ENCODE results near the gene KRTAP10-1. TPM values are rescaled to one million over a fixed set of nuclear protein-coding genes. Genes with fewer than 3 reads are reported as not detected.

Gene KRTAP10-1
- polyA plus RNA-seq, 2 of the 4 experiments (the other 2 are of a cell fraction): not detected

GRCh38 chr21:44514218-44514520 is 25.8 kb downstream of the KRTAP10-1 start:
- TF ChIP-seq FOSB (CRISPR knock-in tag; IDR thresholded peaks at IDR 0.05) (no peak), CHD4 (IDR thresholded peaks at IDR 0.05; ENCODE audit: borderline replicate concordance) (no peak), SMC3 (IDR thresholded peaks at IDR 0.05) (no peak), USF2 (IDR thresholded peaks at IDR 0.05) (no peak), EHMT2 (IDR thresholded peaks at IDR 0.05; ENCODE audit: low read depth) (no peak), CTCF (IDR thresholded peaks at IDR 0.05) (no peak), PHF8 (IDR thresholded peaks at IDR 0.05; ENCODE audit: borderline replicate concordance, low read depth) (no peak), MAFK (IDR thresholded peaks at IDR 0.05; ENCODE audit: partially characterized antibody) (no peak), EP300 (IDR thresholded peaks at IDR 0.05) (no peak), HES2 (IDR thresholded peaks at IDR 0.05) (no peak), BCL3 (IDR thresholded peaks at IDR 0.05) (no peak), HEYL (CRISPR knock-in tag; IDR thresholded peaks at IDR 0.05) (no peak), CBX2 (IDR thresholded peaks at IDR 0.05; ENCODE audit: borderline replicate concordance, low read depth) (no peak), GATA3 (IDR thresholded peaks at IDR 0.05; ENCODE audit: borderline replicate concordance) (no peak)
- 91% methylated on average over 6 of the region's 7 CpGs for WGBS (ENCODE audit: missing lambda C conversion rate)
- FAIRE-seq (no peak), ATAC-seq (no peak), DNase-seq (ENCODE audit: low read depth in 1 of 2, low spot score in 1 of 2) (no peak)
- H3K4me1 ChIP-seq: no peaks in the 10 kb centered on the region
- no peak overlapping the region for H3K27ac ChIP-seq
- CTCF ChIA-PET: interaction anchor here (0.7 to 0.9 kb wide), 2 partner anchors 23 to 248 kb away, joined by 3 read pairs; no protein-coding TSS in a partner anchor
- no peak overlapping the region for H3K4me3 ChIP-seq
- POLR2A ChIA-PET: no interaction called here
- no peak overlapping the region for H3K4me2 ChIP-seq
- H3K9me3 ChIP-seq: no peaks in the 10 kb centered on the region

GRCh38 chr21:44513389-44514217 is 26.4 kb downstream of the KRTAP10-1 start:
- POLR2A ChIA-PET: no interaction called here
- DNase-seq (ENCODE audit: low read depth in 1 of 2, low spot score in 1 of 2): no peak
- TF ChIP-seq EHF (CRISPR knock-in tag; IDR thresholded peaks at IDR 0.05) (no peak), FOXS1 (CRISPR knock-in tag; IDR thresholded peaks at IDR 0.05) (no peak), REST (IDR thresholded peaks at IDR 0.05) (no peak), PBX3 (IDR thresholded peaks at IDR 0.05) (no peak), PHF8 (IDR thresholded peaks at IDR 0.05; ENCODE audit: borderline replicate concordance, low read depth) (no peak), ZNF302 (CRISPR knock-in tag; IDR thresholded peaks at IDR 0.05) (no peak), CBX8 (IDR thresholded peaks at IDR 0.05) (no peak), HEYL (CRISPR knock-in tag; IDR thresholded peaks at IDR 0.05) (no peak), JUN (IDR thresholded peaks at IDR 0.05) (no peak), ATOH8 (CRISPR knock-in tag; IDR thresholded peaks at IDR 0.05; ENCODE audit: low read depth) (no peak), CBX2 (IDR thresholded peaks at IDR 0.05; ENCODE audit: borderline replicate concordance, low read depth) (no peak), CTCF (IDR thresholded peaks at IDR 0.05) (no peak), FOSL2 (IDR thresholded peaks at IDR 0.05) (no peak), FOSL2 (CRISPR knock-in tag; IDR thresholded peaks at IDR 0.05) (no peak)

More at GRCh38 chr21:44513389-44514217, 26.4 kb downstream of the KRTAP10-1 start:
- FAIRE-seq: no peak
- Histone ChIP-seq H3K9me3 (no peaks in the 10 kb centered on the region), H3K4me2 (no peak overlapping the region), H3K4me3 (no peak overlapping the region), H3K4me1 (no peaks in the 10 kb centered on the region), H3K27ac (no peak overlapping the region)
- CTCF ChIA-PET: interaction anchor here (0.7 to 2.3 kb wide), 4 partner anchors 15 to 248 kb away, joined by 3 to 6 read pairs (median 3); no protein-coding TSS in a partner anchor
- no peak for ATAC-seq
- 100% methylated on average over 1 of the region's 15 CpGs for whole genome bisulfite sequencing (ENCODE audit: missing lambda C conversion rate)

Data from A549 (cell line).